ENCODE measurements around the gene KRTAP1-3.

Gene KRTAP1-3

DNA sequence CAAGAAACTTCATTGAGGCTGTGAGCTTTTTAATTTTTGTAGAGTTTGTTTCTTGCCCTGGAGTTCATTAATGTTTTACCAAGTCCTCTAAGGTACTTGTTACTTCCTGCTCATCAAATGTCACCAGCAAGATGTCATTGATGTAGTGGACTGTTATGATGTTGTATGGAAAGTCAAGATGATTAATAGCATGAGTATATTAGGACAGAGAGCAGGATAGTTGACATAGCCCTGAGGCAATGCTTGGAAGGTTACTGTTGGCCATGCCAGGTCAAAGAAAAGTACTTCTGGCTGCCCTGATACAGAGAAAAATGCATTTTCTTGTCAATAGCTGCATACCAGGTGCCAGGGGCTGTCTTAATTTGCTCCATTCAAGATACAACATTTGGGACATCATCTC, 14.3 kb downstream of the KRTAP1-3 start:
- in situ Hi-C loops (cut with MboI; ENCODE audit: low pct_unique_long_range_greater_than_20kb, low sequenced_read_pairs, unreplicated experiment) = no loop called here
- DNase-seq (ENCODE audit: low spot score) = no peak
- TF ChIP-seq, protein P1, sequence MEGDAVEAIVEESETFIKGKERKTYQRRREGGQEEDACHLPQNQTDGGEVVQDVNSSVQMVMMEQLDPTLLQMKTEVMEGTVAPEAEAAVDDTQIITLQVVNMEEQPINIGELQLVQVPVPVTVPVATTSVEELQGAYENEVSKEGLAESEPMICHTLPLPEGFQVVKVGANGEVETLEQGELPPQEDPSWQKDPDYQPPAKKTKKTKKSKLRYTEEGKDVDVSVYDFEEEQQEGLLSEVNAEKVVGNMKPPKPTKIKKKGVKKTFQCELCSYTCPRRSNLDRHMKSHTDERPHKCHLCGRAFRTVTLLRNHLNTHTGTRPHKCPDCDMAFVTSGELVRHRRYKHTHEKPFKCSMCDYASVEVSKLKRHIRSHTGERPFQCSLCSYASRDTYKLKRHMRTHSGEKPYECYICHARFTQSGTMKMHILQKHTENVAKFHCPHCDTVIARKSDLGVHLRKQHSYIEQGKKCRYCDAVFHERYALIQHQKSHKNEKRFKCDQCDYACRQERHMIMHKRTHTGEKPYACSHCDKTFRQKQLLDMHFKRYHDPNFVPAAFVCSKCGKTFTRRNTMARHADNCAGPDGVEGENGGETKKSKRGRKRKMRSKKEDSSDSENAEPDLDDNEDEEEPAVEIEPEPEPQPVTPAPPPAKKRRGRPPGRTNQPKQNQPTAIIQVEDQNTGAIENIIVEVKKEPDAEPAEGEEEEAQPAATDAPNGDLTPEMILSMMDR (IDR thresholded peaks at IDR 0.05; ENCODE audit: extremely low read depth, insufficient read depth, missing control alignments) = no peak

DNA sequence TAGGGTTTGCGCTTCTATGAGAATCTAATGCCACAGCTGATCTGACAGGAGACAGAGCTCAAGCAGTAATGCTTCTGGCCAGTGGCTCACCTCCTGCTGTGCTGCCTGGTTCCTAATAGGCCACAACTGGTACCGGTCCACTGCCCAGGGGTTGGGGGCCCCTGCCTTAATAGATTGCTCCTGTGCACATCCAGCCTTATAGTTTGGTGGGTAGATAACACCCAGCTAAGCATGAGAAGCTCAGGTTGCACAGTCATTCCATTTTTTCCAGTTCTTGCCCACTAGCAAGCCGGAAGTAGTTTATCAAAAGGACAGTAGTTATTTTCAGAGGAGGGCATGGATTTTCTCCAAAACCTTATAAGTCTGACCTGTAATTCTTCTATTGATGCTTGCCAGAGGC, 15.3 kb downstream of the KRTAP1-3 start:
- DNase-seq (ENCODE audit: low spot score) = no peak
- in situ Hi-C loops (cut with MboI; ENCODE audit: low pct_unique_long_range_greater_than_20kb, low sequenced_read_pairs, unreplicated experiment) = no loop called here

DNA sequence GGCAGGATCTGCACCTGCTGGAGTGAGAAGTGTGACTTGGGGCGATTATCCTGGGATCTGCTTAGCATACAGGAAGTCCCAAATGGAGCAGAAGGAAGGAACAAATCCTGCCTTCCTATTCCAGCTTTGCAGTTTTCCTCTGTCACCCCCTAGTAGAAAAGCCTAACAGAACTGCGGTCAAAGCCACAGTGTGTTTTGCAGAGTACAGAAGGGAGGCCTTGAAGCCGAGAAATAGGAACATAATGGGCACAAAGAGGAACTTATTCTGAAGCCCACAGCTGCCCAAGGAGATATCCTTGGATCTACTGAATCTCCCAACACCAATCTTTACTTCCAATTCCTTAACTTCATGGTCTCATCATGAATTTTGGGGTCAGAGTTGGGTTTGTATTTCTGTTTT, 16.1 kb downstream of the KRTAP1-3 start:
- in situ Hi-C loops (cut with MboI; ENCODE audit: low pct_unique_long_range_greater_than_20kb, low sequenced_read_pairs, unreplicated experiment) = no loop called here
- TF ChIP-seq, protein P1 (IDR thresholded peaks at IDR 0.05; ENCODE audit: extremely low read depth, insufficient read depth, missing control alignments) = no peak
- DNase-seq (ENCODE audit: low spot score) = no peak

More for the DNA sequence above, 15.3 kb downstream of the KRTAP1-3 start:
- TF ChIP-seq, protein P1 (IDR thresholded peaks at IDR 0.05; ENCODE audit: extremely low read depth, insufficient read depth, missing control alignments) = no peak

DNA sequence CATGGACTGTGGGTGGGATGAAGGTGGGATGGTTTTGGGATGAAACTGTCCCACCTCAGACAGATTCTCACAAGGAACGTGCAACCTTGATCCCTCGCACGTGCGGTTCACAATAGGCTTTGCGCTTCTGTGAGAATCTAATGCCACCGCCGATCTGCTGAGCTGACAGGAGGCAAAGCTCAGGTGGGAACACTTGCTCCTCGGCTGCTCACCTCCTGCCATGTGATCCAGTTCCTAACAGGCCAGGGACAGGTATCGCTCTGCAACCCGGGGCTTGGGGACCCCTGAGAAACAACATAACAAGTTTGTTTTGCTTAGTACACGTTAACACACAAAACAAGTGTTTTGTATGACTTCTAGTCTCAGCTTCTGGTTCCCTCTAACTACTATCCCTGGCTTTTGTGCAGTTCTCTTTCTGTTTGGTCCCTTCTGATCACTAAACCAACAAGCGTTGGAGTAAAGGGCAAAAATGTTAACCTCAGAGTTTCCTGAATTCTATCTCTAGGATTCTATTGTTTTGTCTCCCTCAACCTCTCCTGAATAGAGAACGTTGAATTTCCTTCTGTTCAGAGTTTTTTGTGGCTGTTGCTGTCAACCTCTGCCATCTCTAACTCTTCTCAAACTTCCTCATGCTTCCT, 18.0 kb downstream of the KRTAP1-3 start:
- TF ChIP-seq, protein P1 (IDR thresholded peaks at IDR 0.05; ENCODE audit: extremely low read depth, insufficient read depth, missing control alignments) = no peak
- DNase-seq (ENCODE audit: low spot score) = no peak
- in situ Hi-C loops (cut with MboI; ENCODE audit: low pct_unique_long_range_greater_than_20kb, low sequenced_read_pairs, unreplicated experiment) = no loop called here

DNA sequence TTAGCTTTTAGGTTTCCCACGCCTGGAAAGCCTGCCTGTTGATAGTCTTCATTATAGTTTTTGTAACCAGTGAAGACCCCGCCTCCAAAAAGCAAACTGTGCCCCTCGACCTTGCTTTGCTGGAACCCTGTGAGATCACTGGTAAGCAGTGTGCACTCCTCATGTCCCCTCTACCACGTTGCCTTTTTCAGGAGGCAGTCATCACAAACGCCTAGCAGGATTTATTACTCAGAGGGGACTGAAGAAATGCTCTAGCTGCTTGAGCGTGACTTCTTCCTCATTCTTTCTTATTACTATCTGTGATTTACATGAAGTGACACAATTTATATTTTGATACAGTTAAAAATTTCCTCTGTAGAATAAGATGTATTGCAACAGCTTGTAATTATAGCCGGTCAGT, 19.2 kb downstream of the KRTAP1-3 start:
- no peak for DNase-seq (ENCODE audit: low spot score)
- TF ChIP-seq, protein P1 (IDR thresholded peaks at IDR 0.05; ENCODE audit: extremely low read depth, insufficient read depth, missing control alignments) = no peak
- in situ Hi-C loops (cut with MboI; ENCODE audit: low pct_unique_long_range_greater_than_20kb, low sequenced_read_pairs, unreplicated experiment) = no loop called here

DNA sequence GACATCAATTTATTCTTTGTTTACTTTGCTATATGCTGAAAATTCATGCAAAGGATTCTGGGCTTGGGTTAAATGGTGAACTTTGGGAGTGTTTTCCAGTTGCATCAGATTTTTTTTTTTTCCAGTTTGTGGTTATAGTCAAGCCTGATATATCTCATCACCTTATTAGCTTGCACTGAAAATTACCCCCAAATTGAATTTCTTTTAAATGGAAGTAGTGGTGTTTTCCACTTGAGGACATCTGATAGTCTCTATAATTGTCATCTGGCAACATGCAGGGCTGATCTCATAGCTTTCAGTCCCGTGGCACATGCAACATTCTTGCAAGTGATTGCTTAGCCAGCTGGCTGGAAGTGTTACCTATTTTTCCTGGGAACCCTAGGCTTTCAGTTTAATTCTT, 21.1 kb downstream of the KRTAP1-3 start:
- DNase-seq (ENCODE audit: low spot score) = no peak
- TF ChIP-seq, protein P1 (IDR thresholded peaks at IDR 0.05; ENCODE audit: extremely low read depth, insufficient read depth, missing control alignments) = no peak
- in situ Hi-C loops (cut with MboI; ENCODE audit: low pct_unique_long_range_greater_than_20kb, low sequenced_read_pairs, unreplicated experiment) = no loop called here

Data from GM13977 (cell line).